ENCODE data around the gene NAPA. TPM values are rescaled to one million over a fixed set of nuclear protein-coding genes. Genes with fewer than 3 reads are reported as not detected.

NAPA gene
- total and polyA plus RNA-seq, 2 of the 13 experiments (the other 11 are each of a cell fraction or from before 2014, with no cell fraction given): 32.6 to 65.9 TPM

DNA sequence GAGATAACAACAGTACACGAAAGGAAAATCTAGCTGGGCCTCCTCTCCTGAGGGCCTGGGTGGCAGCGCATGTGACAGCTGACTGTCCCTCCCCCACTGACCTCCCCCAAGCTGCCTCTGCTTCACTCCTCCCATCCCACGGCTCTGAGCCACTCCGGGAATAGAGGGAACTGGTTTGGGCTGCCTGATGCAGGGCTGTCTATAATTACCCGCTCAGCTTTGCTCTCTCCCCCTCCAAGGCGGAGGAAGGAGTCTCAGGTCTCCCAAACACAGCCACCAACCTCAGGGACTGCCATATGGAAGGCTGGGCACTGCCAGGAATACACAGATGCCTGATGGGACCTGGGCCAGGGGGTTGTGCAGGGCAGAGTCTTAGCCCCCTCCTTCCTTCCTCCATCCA, 7.9 kb downstream of the NAPA start:
- Histone ChIP-seq H3K4me3 (replicated peaks in 1 of 3; ENCODE audit: insufficient read depth in 1 of 3, low read depth in 2 of 3, low read length in 3 of 3) (no peak overlapping the region), H3K9ac (ENCODE audit: insufficient read depth, low read depth, low read length) (no peak overlapping the region), H2AFZ (ENCODE audit: low read length) (no peak overlapping the region), H3K36me3 (replicated peaks in 1 of 2; ENCODE audit: control insufficient read depth in 1 of 2, insufficient read depth in 2 of 2, low read length in 2 of 2) (peaks cover 6 to 20% of the 10 kb centered on the region in 2 experiments; a peak in 4 of 5 replicates), H3K4me2 (ENCODE audit: low read depth, low read length) (no peak overlapping the region), H3K4me1 (ENCODE audit: insufficient read depth, low read length) (peaks cover 6% of the 10 kb centered on the region), H3K27me3 (ENCODE audit: control insufficient read depth in 1 of 2, insufficient read depth in 2 of 2, low read length in 2 of 2) (no peaks in the 10 kb centered on the region), H3K79me2 (ENCODE audit: insufficient read depth, low read length) (peaks cover 37% of the 10 kb centered on the region), H3K9me3 (ENCODE audit: low read length) (no peaks in the 10 kb centered on the region), H3K27ac (ENCODE audit: extremely low read length, insufficient read depth, low read length) (no peak overlapping the region), H4K20me1 (ENCODE audit: insufficient read depth, low read length) (no peaks in the 10 kb centered on the region)
- intact Hi-C loops (cut with micrococcal nuclease; ENCODE audit: unreplicated experiment): no loop called here
- no peak for ATAC-seq
- WGBS (ENCODE audit: low lambda C conversion rate): 93% methylated on average over 6 of the region's 6 CpGs
- no peak for DNase-seq (ENCODE audit: low spot score)
- ChIA-PET POLR2A (no interaction called here), CTCF (ENCODE audit: low intra/inter-chr PET ratio, low total read pairs) (no interaction called here)
- BruUV-seq (replicated peaks): no TSS peak
- FAIRE-seq: no peak
- in situ Hi-C loops (cut with HindIII; ENCODE audit: extremely low pct_ligation_motif_present, low pct_unique_long_range_greater_than_20kb): no loop called here
- TF ChIP-seq ZNF800 (CRISPR knock-in tag; IDR thresholded peaks at IDR 0.05): no peak
- no peak for TF ChIP-seq ZNF572 (CRISPR knock-in tag; IDR thresholded peaks at IDR 0.05)
- no peak for TF ChIP-seq NR2F2 (IDR thresholded peaks at IDR 0.05; ENCODE audit: borderline replicate concordance, low read depth)
- TF ChIP-seq, protein P1, sequence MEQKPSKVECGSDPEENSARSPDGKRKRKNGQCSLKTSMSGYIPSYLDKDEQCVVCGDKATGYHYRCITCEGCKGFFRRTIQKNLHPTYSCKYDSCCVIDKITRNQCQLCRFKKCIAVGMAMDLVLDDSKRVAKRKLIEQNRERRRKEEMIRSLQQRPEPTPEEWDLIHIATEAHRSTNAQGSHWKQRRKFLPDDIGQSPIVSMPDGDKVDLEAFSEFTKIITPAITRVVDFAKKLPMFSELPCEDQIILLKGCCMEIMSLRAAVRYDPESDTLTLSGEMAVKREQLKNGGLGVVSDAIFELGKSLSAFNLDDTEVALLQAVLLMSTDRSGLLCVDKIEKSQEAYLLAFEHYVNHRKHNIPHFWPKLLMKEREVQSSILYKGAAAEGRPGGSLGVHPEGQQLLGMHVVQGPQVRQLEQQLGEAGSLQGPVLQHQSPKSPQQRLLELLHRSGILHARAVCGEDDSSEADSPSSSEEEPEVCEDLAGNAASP (CRISPR knock-in tag; IDR thresholded peaks at IDR 0.05; ENCODE audit: borderline replicate concordance): no peak
- TF ChIP-seq ZFX (CRISPR knock-in tag; IDR thresholded peaks at IDR 0.05; ENCODE audit: low read depth): no peak
- TF ChIP-seq ZNF556 (CRISPR knock-in tag; IDR thresholded peaks at IDR 0.05; ENCODE audit: borderline replicate concordance): no peak
- TF ChIP-seq, protein P2, sequence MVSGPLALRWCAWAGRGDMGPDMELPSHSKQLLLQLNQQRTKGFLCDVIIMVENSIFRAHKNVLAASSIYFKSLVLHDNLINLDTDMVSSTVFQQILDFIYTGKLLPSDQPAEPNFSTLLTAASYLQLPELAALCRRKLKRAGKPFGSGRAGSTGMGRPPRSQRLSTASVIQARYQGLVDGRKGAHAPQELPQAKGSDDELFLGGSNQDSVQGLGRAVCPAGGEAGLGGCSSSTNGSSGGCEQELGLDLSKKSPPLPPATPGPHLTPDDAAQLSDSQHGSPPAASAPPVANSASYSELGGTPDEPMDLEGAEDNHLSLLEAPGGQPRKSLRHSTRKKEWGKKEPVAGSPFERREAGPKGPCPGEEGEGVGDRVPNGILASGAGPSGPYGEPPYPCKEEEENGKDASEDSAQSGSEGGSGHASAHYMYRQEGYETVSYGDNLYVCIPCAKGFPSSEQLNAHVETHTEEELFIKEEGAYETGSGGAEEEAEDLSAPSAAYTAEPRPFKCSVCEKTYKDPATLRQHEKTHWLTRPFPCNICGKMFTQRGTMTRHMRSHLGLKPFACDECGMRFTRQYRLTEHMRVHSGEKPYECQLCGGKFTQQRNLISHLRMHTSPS (CRISPR knock-in tag; IDR thresholded peaks at IDR 0.05; ENCODE audit: low read depth): no peak
- TF ChIP-seq ZNF790 (CRISPR knock-in tag; IDR thresholded peaks at IDR 0.05; ENCODE audit: borderline replicate concordance): no peak
- TF ChIP-seq TIGD3 (CRISPR knock-in tag; IDR thresholded peaks at IDR 0.05; ENCODE audit: borderline replicate concordance): no peak
- no peak for TF ChIP-seq ATF7 (IDR thresholded peaks at IDR 0.05)
- TF ChIP-seq ATF7 (CRISPR knock-in tag; IDR thresholded peaks at IDR 0.05): no peak
- TF ChIP-seq, protein P3, sequence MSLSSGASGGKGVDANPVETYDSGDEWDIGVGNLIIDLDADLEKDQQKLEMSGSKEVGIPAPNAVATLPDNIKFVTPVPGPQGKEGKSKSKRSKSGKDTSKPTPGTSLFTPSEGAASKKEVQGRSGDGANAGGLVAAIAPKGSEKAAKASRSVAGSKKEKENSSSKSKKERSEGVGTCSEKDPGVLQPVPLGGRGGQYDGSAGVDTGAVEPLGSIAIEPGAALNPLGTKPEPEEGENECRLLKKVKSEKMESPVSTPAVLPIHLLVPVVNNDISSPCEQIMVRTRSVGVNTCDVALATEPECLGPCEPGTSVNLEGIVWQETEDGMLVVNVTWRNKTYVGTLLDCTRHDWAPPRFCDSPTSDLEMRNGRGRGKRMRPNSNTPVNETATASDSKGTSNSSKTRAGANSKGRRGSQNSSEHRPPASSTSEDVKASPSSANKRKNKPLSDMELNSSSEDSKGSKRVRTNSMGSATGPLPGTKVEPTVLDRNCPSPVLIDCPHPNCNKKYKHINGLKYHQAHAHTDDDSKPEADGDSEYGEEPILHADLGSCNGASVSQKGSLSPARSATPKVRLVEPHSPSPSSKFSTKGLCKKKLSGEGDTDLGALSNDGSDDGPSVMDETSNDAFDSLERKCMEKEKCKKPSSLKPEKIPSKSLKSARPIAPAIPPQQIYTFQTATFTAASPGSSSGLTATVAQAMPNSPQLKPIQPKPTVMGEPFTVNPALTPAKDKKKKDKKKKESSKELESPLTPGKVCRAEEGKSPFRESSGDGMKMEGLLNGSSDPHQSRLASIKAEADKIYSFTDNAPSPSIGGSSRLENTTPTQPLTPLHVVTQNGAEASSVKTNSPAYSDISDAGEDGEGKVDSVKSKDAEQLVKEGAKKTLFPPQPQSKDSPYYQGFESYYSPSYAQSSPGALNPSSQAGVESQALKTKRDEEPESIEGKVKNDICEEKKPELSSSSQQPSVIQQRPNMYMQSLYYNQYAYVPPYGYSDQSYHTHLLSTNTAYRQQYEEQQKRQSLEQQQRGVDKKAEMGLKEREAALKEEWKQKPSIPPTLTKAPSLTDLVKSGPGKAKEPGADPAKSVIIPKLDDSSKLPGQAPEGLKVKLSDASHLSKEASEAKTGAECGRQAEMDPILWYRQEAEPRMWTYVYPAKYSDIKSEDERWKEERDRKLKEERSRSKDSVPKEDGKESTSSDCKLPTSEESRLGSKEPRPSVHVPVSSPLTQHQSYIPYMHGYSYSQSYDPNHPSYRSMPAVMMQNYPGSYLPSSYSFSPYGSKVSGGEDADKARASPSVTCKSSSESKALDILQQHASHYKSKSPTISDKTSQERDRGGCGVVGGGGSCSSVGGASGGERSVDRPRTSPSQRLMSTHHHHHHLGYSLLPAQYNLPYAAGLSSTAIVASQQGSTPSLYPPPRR (CRISPR knock-in tag; IDR thresholded peaks at IDR 0.05; ENCODE audit: borderline replicate concordance): no peak
- no peak for TF ChIP-seq NCOA1 (CRISPR knock-in tag; IDR thresholded peaks at IDR 0.05)
- TF ChIP-seq ARNT (IDR thresholded peaks at IDR 0.05): no peak
